NOMO-1 treated with DMSO at 0.1 percent for 48 hours (cell line): ENCODE results near the gene CXCL17.
"Not testable (repeated sequence)": the region's sequence is repeated elsewhere in the genome, so short reads cannot be mapped to it uniquely, and the experiment has no call there.

Experiments used
- DNase-seq: peaks from one replicate; lab custom pipeline; 2025; ENCODE audit not compliant: unreplicated experiment; lab: John Stamatoyannopoulos, UW

The CXCL17 gene, protein sequence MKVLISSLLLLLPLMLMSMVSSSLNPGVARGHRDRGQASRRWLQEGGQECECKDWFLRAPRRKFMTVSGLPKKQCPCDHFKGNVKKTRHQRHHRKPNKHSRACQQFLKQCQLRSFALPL

GRCh38 chr19:42442833-42443232, at the start of gene CXCL17:
TSS of gene CXCL17 (minus strand) at chr19:42442946. CDS start at chr19:42442832, 114 bp downstream.
- no peak for DNase-seq

GRCh38 chr19:42488783-42489521, 46.2 kb upstream of the CXCL17 start:
- DNase-seq = peak; percentile 18

DNA sequence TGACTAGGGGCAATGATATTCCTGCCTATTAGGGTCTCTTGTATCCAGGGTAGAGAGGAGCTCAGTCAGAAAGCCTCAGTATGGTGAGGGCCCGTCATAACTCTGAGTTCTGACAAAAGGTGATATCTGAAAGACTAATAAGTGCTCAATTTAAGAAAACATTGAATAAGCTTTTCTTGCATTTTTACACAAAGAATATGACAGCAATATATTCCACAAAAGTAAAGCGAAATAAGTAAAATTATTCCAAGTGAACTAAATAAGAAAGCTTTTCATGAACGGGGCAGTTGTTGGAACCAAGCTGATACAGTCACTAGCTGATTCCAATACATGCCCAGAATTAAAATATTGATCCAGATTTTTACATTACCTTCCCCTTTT, 45.0 kb upstream of the CXCL17 start:
- DNase-seq = no peak

DNA sequence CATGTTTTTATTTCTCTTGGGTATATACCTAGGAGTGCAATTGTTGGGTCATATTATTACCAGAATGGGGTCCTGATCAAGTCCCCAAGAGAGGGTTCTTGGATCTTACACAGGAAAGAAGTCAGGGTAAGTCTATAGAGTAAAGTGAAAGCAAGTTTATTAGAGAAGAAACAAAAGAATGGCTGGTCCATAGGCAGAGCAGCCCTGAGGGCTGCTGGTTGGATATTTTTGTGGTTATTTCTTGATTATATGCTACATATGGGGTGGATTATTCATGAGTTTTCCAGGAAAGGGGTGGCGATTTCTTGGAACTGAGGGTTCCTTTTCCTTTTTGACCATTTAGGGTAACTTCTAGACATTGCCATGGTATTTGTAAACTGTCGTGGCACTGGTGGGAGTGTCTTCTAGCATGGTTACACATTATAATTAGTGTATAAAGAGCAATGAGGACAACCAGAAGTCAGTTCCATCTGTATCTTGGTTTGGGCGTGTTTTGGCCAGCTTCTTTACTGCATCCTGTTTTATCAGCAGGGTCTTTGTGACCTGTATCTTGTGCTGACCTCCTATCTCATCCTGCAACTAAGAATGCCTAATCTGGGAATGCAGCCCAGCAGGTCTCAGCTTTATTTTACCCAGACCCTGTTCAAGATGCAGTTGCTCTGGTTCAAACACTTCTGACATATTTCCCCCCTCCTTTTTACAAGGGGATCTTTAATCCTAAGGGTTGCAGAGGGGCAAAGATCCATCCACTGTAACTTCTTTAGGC, 44.5 kb upstream of the CXCL17 start:
- DNase-seq = no peak

GRCh38 chr19:42485036-42485435, 42.3 kb upstream of the CXCL17 start:
- DNase-seq = not testable (repeated sequence)

- DNase-seq = peak; percentile 81
Measured at GRCh38 chr19:42480335-42481095, 37.8 kb upstream of the CXCL17 start.

- no peak for DNase-seq
Measured at GRCh38 chr19:42479736-42480135, 37.0 kb upstream of the CXCL17 start.

DNA sequence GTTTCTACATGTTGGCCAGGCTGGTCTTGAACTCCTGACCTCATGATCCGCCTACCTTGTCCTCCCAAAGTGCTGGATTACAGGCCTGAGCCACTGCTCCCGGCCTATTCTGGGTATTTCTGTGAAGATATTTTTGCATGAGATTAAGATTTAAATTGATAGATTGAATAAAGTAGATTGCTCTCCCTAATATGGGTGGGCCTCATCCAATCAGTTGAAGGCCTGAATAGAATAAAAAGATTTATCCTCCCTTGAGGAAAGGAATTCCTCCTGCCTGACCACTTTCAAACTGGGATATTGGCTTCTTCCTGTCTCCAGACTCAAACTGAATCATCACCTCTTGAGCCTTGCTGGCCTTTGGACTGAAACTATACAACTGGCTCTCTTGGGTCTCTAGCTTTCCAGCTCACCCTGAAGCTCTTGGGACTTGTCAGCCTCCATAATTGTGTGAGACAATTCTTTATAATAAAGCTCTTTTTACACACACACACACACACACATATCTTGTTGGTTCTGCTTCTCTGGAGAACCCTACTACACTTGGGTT, 36.1 kb upstream of the CXCL17 start:
- DNase-seq = no peak

- no peak for DNase-seq
Measured at GRCh38 chr19:42477933-42478332, 35.2 kb upstream of the CXCL17 start.

GRCh38 chr19:42477117-42477516, 34.4 kb upstream of the CXCL17 start:
- DNase-seq = no peak

GRCh38 chr19:42475366-42475765, 32.6 kb upstream of the CXCL17 start:
- DNase-seq = no peak

GRCh38 chr19:42474743-42475142, 32.0 kb upstream of the CXCL17 start:
- no peak for DNase-seq

DNA sequence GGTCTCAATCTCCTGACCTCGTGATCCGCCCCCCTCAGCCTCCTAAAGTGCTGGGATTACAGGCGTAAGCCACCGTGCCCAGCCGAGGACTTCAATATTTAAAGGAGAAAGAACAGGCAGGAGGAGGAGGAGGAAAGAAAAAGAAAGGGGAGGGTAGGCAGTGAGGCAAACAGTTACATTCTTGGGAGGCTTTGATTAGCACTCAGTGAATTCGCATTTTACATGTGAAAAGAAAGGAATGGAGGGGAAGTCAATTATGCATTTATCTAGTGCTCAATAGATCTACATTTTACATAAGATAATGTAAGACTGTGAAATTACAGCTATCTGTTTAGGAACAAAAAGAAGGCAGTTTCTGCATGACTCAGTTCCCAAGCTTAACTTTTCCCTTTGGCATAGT, 30.9 kb upstream of the CXCL17 start:
- DNase-seq = no peak

DNA sequence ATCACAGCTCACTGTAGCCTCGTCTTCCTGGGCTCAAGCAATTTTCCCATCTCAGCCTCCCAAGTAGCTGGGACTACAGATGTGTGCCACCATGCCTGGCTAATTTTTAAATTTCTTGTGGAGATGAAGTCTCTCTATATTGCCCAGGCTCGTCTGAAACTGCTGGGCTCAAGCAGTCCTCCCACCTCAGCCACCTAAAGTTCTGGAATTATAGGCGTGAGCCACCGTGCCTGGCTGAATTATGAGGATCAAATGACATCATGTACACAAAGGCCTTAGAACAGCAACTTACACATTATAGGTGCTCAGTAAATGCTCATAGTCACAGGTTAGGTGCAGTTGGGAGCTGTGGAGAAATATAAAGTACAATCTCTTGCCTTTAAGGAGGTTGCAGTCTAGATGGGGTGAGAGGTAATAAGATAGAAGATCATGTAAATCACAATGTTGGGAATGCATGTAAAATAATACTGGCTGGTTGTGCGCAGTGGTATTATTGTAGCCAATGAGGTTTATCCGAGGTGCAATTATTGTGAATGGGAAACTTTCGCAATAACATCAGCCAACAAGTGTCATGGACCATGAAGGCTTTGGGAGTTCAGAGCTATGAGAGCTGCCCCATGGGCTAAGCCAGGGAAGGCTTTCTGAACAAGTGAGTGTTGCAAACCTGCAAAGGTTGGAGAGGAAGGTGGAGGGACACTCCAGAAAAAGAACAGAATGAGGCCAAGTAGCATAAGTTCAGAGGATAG, 29.8 kb upstream of the CXCL17 start:
- no peak for DNase-seq

- DNase-seq = no peak
Measured at GRCh38 chr19:42471554-42472249, 29.0 kb upstream of the CXCL17 start.

DNA sequence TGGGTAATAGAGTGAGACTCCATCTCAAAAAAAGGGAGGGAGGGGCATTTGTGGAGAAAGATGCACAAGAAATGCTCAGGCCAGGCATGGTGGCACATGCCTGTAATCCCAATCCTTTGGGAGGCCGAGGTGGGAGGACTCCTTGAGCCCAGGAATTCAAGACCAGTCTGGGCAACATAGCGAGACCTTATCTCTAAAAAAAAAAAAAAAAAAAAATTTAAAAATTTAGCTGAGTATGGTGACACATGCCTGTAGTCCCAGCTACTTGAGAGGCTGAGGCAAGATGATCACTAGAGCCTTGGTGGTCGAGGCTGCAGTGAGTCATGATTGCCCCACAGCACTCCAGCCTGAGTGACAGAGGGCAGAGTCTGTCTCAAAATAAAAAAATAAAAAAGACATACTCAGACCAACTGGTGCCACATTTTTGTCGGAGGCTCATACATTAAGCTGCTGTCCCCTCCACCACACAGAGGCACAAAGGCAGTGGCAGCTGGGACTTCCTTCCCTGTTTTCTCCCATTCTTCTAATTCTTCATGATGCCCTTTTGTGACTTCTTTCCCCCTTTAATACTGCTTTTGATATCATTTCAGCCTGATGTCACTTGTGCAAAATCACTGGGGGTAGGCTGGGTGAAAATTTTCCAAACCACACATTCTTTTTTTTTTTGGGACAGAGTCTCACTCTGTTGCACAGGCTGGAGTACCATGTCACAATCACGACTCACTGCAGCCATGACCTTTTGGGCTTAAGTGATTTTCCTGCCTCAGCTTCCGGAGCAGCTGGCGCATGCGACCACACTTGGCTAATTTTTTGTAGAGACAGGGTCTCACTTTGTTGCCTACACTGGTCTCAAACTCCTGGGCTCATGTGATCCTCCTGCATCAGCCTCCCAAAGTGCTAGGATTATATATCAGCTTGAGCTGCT, 26.8 kb upstream of the CXCL17 start:
- DNase-seq = peak; percentile 41

- no peak for DNase-seq
Measured at GRCh38 chr19:42468273-42468796, 25.6 kb upstream of the CXCL17 start.

DNA sequence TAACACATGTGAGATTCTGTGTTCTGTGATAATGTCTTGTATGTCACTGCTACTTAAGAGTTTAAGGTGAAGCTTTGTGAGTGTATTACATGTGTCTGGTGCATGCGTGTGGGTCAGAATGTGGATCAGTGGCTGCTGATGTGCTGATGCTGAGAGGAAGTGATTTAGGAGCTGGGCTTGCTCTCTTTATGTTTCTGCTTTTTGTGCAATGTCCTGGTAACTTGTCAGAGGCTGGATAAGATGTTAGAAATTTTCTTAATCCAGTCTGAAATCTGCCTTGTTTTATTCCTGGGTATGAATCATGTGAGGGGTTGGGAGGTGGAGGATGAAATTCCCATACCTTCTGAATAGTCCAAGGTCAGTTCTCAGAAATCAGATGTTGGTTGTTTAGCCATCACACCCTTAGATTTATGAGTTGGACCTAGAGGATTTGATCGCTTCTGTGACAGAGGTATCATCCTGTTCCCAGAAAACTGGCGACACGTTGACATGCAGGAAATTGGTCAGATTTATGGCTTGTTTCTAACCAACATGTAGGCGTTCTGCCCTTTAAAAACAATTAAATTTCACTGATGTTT, 24.5 kb upstream of the CXCL17 start:
- DNase-seq = peak; percentile 50
